H9 (cell line): ENCODE results near the gene LPXN. TPM values are rescaled to one million over a fixed set of nuclear protein-coding genes. Genes with fewer than 3 reads are reported as not detected.

ENCODE experiments used
- DNase-seq: peaks from one replicate; pipeline ENCODE4 v3.0.0-alpha.2; 2017
- H2AFZ ChIP-seq: one replicate; pipeline ENCODE4 v1.6.1; 2013; ENCODE audit warnings: mild to moderate bottlenecking, low read length, control low read depth, moderate library complexity
- H2AK5ac ChIP-seq: 2 replicates; pipeline ENCODE4 v1.6.1; 2013; ENCODE audit warnings: low read length, control low read depth, mixed read lengths; ENCODE audit not compliant: insufficient read length
- H2BK120ac ChIP-seq: one replicate; pipeline ENCODE4 v1.6.1; 2013; ENCODE audit warnings: low read depth, mild to moderate bottlenecking, low read length, control low read depth, inconsistent platforms; ENCODE audit not compliant: poor library complexity, severe bottlenecking
- H2BK12ac ChIP-seq: 2 replicates; pipeline ENCODE4 v1.6.1; 2013; ENCODE audit warnings: low read length, control low read depth, mixed read lengths, low read depth; ENCODE audit not compliant: insufficient read length
- H2BK15ac ChIP-seq: 2 replicates; pipeline ENCODE4 v1.6.1; 2013; ENCODE audit warnings: low read depth, low read length, control low read depth
- H2BK20ac ChIP-seq: one replicate; pipeline ENCODE4 v1.6.1; 2013; ENCODE audit warnings: low read depth, mild to moderate bottlenecking, low read length, control low read depth, inconsistent platforms; ENCODE audit not compliant: poor library complexity, severe bottlenecking
- H2BK5ac ChIP-seq: 2 replicates; pipeline ENCODE4 v1.6.1; 2013; ENCODE audit warnings: low read length, control low read depth, mixed read lengths; ENCODE audit not compliant: insufficient read length
- H3K14ac ChIP-seq: 2 replicates; pipeline ENCODE4 v1.6.1; 2013; ENCODE audit warnings: low read length, control low read depth; ENCODE audit not compliant: insufficient read depth
- H3K18ac ChIP-seq: 2 replicates; pipeline ENCODE4 v1.6.1; 2013; ENCODE audit warnings: low read depth, mild to moderate bottlenecking, mixed read lengths, low read length, control low read depth; ENCODE audit not compliant: insufficient read length
- H3K23ac ChIP-seq: 2 replicates; pipeline ENCODE4 v1.6.1; 2013; ENCODE audit warnings: low read length, control low read depth, mixed read lengths, low read depth; ENCODE audit not compliant: insufficient read length
- H3K23me2 ChIP-seq: 2 replicates; pipeline ENCODE4 v1.6.1; 2013; ENCODE audit warnings: low read depth, mild to moderate bottlenecking, mixed read lengths, low read length, control low read depth; ENCODE audit not compliant: insufficient read length, poor library complexity, severe bottlenecking
- H3K27ac ChIP-seq: 2 replicates; pipeline ENCODE4 v1.5.1; 2013; ENCODE audit warnings: low read length, control low read depth, mixed read lengths, low read depth; ENCODE audit not compliant: insufficient read length
- H3K27me3 ChIP-seq: 2 replicates; pipeline ENCODE4 v1.6.1; 2013; ENCODE audit warnings: low read length, control low read depth, inconsistent platforms; ENCODE audit not compliant: insufficient read depth
- H3K4ac ChIP-seq: 2 replicates; pipeline ENCODE4 v1.6.1; 2013; ENCODE audit warnings: low read depth, mild to moderate bottlenecking, control low read depth, inconsistent platforms, low read length, moderate library complexity
- H3K4me1 ChIP-seq: 2 replicates; pipeline ENCODE4 v1.6.1; 2013; ENCODE audit warnings: low read length, control low read depth, inconsistent platforms; ENCODE audit not compliant: insufficient read depth
- H3K4me2 ChIP-seq: 2 replicates; pipeline ENCODE4 v1.6.1; 2013; ENCODE audit warnings: low read length, control low read depth, mixed read lengths; ENCODE audit not compliant: insufficient read length, insufficient read depth
- H3K56ac ChIP-seq: 2 replicates; pipeline ENCODE4 v1.6.1; 2013; ENCODE audit warnings: low read depth, mild to moderate bottlenecking, mixed read lengths, low read length, control low read depth; ENCODE audit not compliant: insufficient read length
- H3K79me1 ChIP-seq: 2 replicates; pipeline ENCODE4 v1.6.1; 2013; ENCODE audit warnings: low read depth, mild to moderate bottlenecking, moderate library complexity, low read length, control low read depth, inconsistent platforms; ENCODE audit not compliant: insufficient read depth, poor library complexity, severe bottlenecking
- H3K79me2 ChIP-seq: 2 replicates; pipeline ENCODE4 v1.6.1; 2013; ENCODE audit warnings: low read length, control low read depth, inconsistent platforms; ENCODE audit not compliant: insufficient read depth
- H3K9ac ChIP-seq: 2 replicates; pipeline ENCODE4 v1.6.1; 2013; ENCODE audit warnings: low read length, control low read depth, mixed read lengths; ENCODE audit not compliant: insufficient read length; ENCODE audit errors: extremely low read depth
- H3K9me3 ChIP-seq: one replicate; pipeline ENCODE4 v1.6.1; 2013; ENCODE audit warnings: low read depth, low read length, inconsistent platforms; ENCODE audit not compliant: control insufficient read depth
- H3T11ph ChIP-seq: one replicate; pipeline ENCODE4 v1.6.1; 2013; ENCODE audit warnings: mild to moderate bottlenecking, low read length, control low read depth, inconsistent platforms
- H4K20me1 ChIP-seq: one replicate; pipeline ENCODE4 v1.6.1; 2013; ENCODE audit not compliant: control insufficient read depth, insufficient read length, insufficient read depth
- H4K5ac ChIP-seq: 2 replicates; pipeline ENCODE4 v1.6.1; 2013; ENCODE audit warnings: low read depth, mild to moderate bottlenecking, mixed read lengths, low read length, control low read depth; ENCODE audit not compliant: insufficient read length
- H4K8ac ChIP-seq: replicated peaks from 2 replicates; pipeline ENCODE4 v1.6.1; 2013; ENCODE audit warnings: low read length, control low read depth, mixed read lengths, low read depth; ENCODE audit not compliant: insufficient read length
- H4K91ac ChIP-seq: 2 replicates; pipeline ENCODE4 v1.6.1; 2013; ENCODE audit warnings: low read depth, mild to moderate bottlenecking, moderate library complexity, mixed read lengths, low read length, control low read depth; ENCODE audit not compliant: insufficient read length
- H3K27ac Mint-ChIP-seq, 3 experiments: 2 replicates in 2 of 3; 3 replicates in 1 of 3; pipeline ENCODE4 v1.8.0; 2020 to 2021; ENCODE audit warnings: mixed read lengths in 3 of 3, mild to moderate bottlenecking in 1 of 3, moderate library complexity in 1 of 3
- H3K27me3 Mint-ChIP-seq: 2 replicates; pipeline ENCODE4 v1.8.0; 2021; ENCODE audit warnings: low read depth, mild to moderate bottlenecking, moderate library complexity, mixed read lengths
- H3K36me3 Mint-ChIP-seq, 3 experiments: 2 replicates in 2 of 3; 3 replicates in 1 of 3; pipeline ENCODE4 v1.8.0; 2020 to 2021; ENCODE audit warnings: low read depth in 3 of 3, mixed read lengths in 3 of 3; ENCODE audit not compliant: insufficient read depth in 1 of 3
- H3K4me1 Mint-ChIP-seq, 2 experiments: 2 replicates each; pipeline ENCODE4 v1.8.0; 2020; ENCODE audit warnings: mixed read lengths in 2 of 2
- H3K4me3 Mint-ChIP-seq, 2 experiments: 2 replicates in 1 of 2; 3 replicates in 1 of 2; pipeline ENCODE4 v1.8.0; 2020 to 2021; ENCODE audit warnings: mild to moderate bottlenecking in 2 of 2, mixed read lengths in 2 of 2, moderate library complexity in 1 of 2
- H3K9me3 Mint-ChIP-seq, 2 experiments: 2 replicates in 1 of 2; 3 replicates in 1 of 2; pipeline ENCODE4 v1.8.0; 2020; ENCODE audit warnings: mild to moderate bottlenecking in 2 of 2, mixed read lengths in 2 of 2, moderate library complexity in 1 of 2
- CTCF ChIP-seq: fragments of 200-600 bp; sonication (generic); conservative IDR thresholded peaks from 3 replicates; pipeline ENCODE4 v1.8.0; 2021; ENCODE audit warnings: antibody characterized with exemption, mild to moderate bottlenecking
- WGBS: extraction: QIAGEN DNeasy Blood & Tissue Kit; methylation state at CpG from one replicate; pipeline ENCODE4 v1.1.7; 2013; ENCODE audit warnings: missing lambda C conversion rate, low lambda C conversion rate, mixed read lengths; ENCODE audit not compliant: insufficient read length; ENCODE audit errors: extremely low coverage; 5-methylcytosine and 5-hydroxymethylcytosine counted together
- total RNA-seq: library from RNA; stranded (reverse); gene quantifications from 2 replicates; pipeline ENCODE4 v1.2.1, GENCODE V29; 2021

The LPXN gene
- total RNA-seq, 1 experiment from 2014 or later, result 1.4 TPM

GRCh38 chr11:58503361-58503856 is 72.2 kb downstream of the LPXN start:
- Histone ChIP-seq H3K14ac (no peak overlapping the region), H3K23ac (no peak overlapping the region), H2BK120ac (no peak overlapping the region), H3K4me1 (no peaks in the 10 kb centered on the region; the same call in 1 of the 2 replicates), H3K23me2 (no peaks in the 10 kb centered on the region), H2BK12ac (no peak overlapping the region), H4K5ac (no peak overlapping the region), H4K8ac (no peak overlapping the region), H3K9ac (no peak overlapping the region), H2AK5ac (no peak overlapping the region), H2BK5ac (no peak overlapping the region), H3K4ac (no peak overlapping the region), H3K9me3 (no peaks in the 10 kb centered on the region), H2AFZ (no peak overlapping the region), H3K4me2 (no peak overlapping the region), H2BK15ac (no peak overlapping the region), H3T11ph (no peak overlapping the region), H4K91ac (no peak overlapping the region), H3K18ac (no peak overlapping the region), H3K27ac (no peak overlapping the region), H3K79me1 (no peaks in the 10 kb centered on the region), H2BK20ac (no peak overlapping the region), H4K20me1 (no peaks in the 10 kb centered on the region), H3K27me3 (no peaks in the 10 kb centered on the region), H3K56ac (no peak overlapping the region), H3K79me2 (no peaks in the 10 kb centered on the region)
- no CpG with 5 or more reads among the region's 4 CpGs for WGBS
- DNase-seq, result no peak
- Mint-ChIP-seq H3K9me3 (no peaks in the 10 kb centered on the region), H3K36me3 (no peaks in the 10 kb centered on the region; a peak in 1 of 7 replicates), H3K4me3 (no peak overlapping the region), H3K27ac (no peak overlapping the region), H3K27me3 (no peaks in the 10 kb centered on the region; the same call in 1 of the 2 replicates), H3K4me1 (peaks cover 0 to 2% of the 10 kb centered on the region in 2 experiments; a peak in 1 of 4 replicates)
- no peak for TF ChIP-seq CTCF
